ENCODE measurements around the gene RAB6A. TPM values are rescaled to one million over a fixed set of nuclear protein-coding genes. Genes with fewer than 3 reads are reported as not detected.
"Not testable (repeated sequence)": the region's sequence is repeated elsewhere in the genome, so short reads cannot be mapped to it uniquely, and the experiment has no call there.

Gene RAB6A
- total RNA-seq, 4 donors from 2014 or later, result 119 to 178 (median 151) TPM

DNA sequence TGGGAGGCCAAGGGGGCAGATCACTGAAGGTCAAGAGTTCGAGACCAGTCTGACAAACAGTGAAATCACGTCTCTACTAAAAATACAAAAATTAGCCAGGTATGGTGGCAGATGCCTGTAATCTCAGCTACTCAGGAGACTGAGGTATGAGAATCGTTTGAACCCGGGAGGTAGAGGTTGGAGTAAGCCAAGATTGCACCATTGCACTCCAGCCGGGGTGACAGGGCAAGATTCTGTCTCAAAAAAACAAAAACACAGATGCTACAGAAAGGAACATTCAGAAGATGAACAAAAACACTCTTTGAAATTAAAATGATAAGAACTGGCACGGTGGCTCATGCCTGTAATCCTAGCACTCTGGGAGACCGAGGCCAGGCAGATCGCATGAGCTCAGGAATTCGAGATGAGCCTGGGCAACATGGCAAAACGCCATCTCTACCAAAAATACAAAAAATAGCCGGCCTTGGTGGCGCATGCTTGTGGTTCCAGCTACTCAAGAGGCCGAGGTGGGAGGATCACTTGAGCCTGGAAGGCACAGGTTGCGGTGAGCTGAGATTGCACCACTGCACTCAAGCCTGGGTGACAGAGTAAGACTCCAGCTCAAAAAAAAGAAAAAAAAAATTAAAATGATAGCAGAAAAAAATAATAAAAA is 8.5 kb downstream of the RAB6A start:
- 74% methylated on average over 14 of the region's 14 CpGs for WGBS, 2 donors
- DNase-seq (ENCODE audit: low spot score in 2 of 2), result no peak
- intact Hi-C loops (cut with DNase I; ENCODE audit: low total_unique reads), result no loop called here
- H3K4me3 ChIP-seq (ENCODE audit: low read depth, poor library complexity, severe bottlenecking), result no peak overlapping the region
- no peak for TF ChIP-seq POLR2A (IDR thresholded peaks at IDR 0.05)
- TF ChIP-seq, protein P1, sequence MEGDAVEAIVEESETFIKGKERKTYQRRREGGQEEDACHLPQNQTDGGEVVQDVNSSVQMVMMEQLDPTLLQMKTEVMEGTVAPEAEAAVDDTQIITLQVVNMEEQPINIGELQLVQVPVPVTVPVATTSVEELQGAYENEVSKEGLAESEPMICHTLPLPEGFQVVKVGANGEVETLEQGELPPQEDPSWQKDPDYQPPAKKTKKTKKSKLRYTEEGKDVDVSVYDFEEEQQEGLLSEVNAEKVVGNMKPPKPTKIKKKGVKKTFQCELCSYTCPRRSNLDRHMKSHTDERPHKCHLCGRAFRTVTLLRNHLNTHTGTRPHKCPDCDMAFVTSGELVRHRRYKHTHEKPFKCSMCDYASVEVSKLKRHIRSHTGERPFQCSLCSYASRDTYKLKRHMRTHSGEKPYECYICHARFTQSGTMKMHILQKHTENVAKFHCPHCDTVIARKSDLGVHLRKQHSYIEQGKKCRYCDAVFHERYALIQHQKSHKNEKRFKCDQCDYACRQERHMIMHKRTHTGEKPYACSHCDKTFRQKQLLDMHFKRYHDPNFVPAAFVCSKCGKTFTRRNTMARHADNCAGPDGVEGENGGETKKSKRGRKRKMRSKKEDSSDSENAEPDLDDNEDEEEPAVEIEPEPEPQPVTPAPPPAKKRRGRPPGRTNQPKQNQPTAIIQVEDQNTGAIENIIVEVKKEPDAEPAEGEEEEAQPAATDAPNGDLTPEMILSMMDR (IDR thresholded peaks at IDR 0.05), result no peak

DNA sequence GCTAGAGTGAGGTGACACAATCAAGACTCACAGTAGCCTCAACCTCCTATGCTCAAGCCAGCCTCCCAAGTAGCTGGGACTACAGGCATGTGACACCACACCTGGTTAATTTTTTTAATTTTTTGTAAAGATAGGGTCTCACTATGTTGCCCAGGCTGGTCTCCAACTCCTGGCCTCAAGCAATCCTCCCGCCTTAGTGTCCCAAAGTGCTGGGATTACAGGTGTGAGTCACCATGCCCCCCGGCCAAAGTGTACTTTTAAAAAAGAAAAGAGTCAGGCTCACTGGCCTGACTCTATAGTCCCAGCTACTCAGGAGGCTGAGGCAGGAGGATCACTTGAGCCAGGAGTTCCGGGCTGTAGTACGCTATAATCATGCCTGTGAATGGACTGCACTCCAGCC is 10.0 kb downstream of the RAB6A start:
- DNase-seq (ENCODE audit: low spot score in 2 of 2); H3K4me3 ChIP-seq (ENCODE audit: low read depth, poor library complexity, severe bottlenecking); intact Hi-C loops (cut with DNase I; ENCODE audit: low total_unique reads): not testable (repeated sequence)
- 93 to 97% methylated on average over 4 of the region's 4 CpGs for WGBS, 2 donors

DNA sequence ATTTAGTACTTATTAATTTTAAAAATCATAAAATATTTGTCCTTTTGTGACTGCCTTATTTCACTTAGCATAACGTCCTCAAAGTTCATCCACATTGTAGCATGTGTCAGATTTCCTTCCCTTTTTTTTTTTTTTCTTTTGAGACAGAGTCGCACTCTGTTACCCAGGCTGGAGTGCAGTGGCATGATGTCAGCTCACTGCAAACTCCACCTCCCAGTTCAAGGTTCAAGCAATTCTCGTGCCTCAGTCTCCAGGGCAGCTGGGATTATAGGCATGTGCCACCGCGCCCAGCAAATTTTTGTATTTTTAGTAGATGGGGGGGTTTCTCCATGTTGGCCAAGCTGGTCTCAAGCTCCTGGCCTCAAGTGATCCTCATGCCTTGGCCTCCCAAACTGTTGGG is 10.6 kb downstream of the RAB6A start:
- intact Hi-C loops (cut with DNase I; ENCODE audit: low total_unique reads), result no loop called here
- 62 to 80% methylated on average over 5 of the region's 5 CpGs for WGBS, 2 donors
- no peak for TF ChIP-seq POLR2A (IDR thresholded peaks at IDR 0.05)
- TF ChIP-seq, protein P1 (IDR thresholded peaks at IDR 0.05), result no peak
- no peak for DNase-seq (ENCODE audit: low spot score in 2 of 2)
- H3K4me3 ChIP-seq (ENCODE audit: low read depth, poor library complexity, severe bottlenecking), result no peak overlapping the region

DNA sequence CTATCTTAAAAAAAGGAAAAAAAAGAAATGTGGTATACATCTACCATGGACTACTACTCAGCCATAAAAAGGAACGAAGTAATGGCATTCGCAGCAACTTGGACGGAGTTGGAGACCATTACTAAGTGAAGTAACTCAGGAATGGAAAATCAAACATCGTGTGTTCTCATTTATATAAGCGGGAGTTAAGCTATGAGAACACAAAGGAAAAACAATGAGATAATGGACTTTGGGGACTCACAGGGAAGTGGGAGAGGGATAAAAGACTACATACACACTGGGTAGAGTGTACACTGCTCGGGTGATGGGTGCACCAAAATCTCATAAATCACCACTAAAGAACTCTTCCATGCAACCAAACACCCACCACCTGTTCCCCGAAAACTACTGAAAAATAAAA is 11.8 kb downstream of the RAB6A start:
- intact Hi-C loops (cut with DNase I; ENCODE audit: low total_unique reads), result no loop called here
- no peak overlapping the region for H3K4me3 ChIP-seq (ENCODE audit: low read depth, poor library complexity, severe bottlenecking)
- TF ChIP-seq POLR2A (IDR thresholded peaks at IDR 0.05), result no peak
- TF ChIP-seq, protein P1 (IDR thresholded peaks at IDR 0.05), result no peak
- no peak for DNase-seq (ENCODE audit: low spot score in 2 of 2)
- WGBS, 2 donors, result 95 to 99% methylated on average over 7 of the region's 7 CpGs

DNA sequence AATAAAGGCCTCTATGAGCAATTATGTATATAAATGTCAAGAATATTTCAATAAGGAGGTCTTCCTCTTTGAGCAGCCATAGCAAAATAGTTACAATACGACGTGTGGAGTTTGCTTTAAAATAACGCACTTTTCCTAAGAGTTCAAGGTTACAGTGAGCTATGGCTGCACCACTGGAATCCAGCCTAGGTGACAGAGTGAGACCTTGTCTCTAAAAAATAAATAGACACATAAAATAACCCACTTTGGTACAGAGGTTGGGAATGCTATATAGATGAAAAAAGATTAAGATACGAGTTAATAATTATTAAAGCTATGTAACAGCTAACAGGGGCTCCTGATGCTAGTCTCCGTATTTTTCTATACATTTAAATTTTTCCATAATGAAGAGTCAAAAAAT is 12.6 kb downstream of the RAB6A start:
- WGBS, 2 donors, result 90 to 92% methylated on average over 5 of the region's 5 CpGs
- intact Hi-C loops (cut with DNase I; ENCODE audit: low total_unique reads), result no loop called here
- DNase-seq (ENCODE audit: low spot score in 2 of 2), result no peak
- TF ChIP-seq, protein P1 (IDR thresholded peaks at IDR 0.05), result no peak
- TF ChIP-seq POLR2A (IDR thresholded peaks at IDR 0.05), result no peak
- H3K4me3 ChIP-seq (ENCODE audit: low read depth, poor library complexity, severe bottlenecking), result no peak overlapping the region

DNA sequence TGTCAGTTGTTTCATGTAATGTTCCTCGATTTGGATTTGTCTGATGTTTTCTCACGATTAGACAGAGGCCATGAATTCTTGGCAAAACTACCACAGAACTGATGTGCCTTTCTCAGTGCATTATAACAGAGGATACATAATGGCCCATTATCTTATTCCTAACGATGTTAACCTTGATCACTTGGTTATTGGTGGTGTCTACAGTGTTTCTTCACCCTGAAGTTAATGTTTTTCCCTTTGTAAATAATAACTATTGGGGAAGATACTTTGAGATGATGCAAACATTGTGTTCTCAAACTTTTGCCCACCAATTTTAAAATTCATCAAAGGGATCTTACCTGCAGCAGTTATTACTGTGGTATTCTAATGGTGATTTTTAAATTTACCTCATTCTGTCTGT is 13.1 kb downstream of the RAB6A start:
- TF ChIP-seq, protein P1 (IDR thresholded peaks at IDR 0.05), result no peak
- no peak for TF ChIP-seq POLR2A (IDR thresholded peaks at IDR 0.05)
- 49 to 50% methylated on average over 3 of the region's 3 CpGs for WGBS, 2 donors
- DNase-seq (ENCODE audit: low spot score in 2 of 2), result no peak
- no peak overlapping the region for H3K4me3 ChIP-seq (ENCODE audit: low read depth, poor library complexity, severe bottlenecking)
- intact Hi-C loops (cut with DNase I; ENCODE audit: low total_unique reads), result no loop called here

Data from lower leg skin (tissue), 4 donors.